Measurements from ENCODE around the gene ADGRL2. TPM values are rescaled to one million over a fixed set of nuclear protein-coding genes. Genes with fewer than 3 reads are reported as not detected.

Gene ADGRL2
- polyA plus RNA-seq, 1 donor from 2014 or later, result 190 TPM

DNA sequence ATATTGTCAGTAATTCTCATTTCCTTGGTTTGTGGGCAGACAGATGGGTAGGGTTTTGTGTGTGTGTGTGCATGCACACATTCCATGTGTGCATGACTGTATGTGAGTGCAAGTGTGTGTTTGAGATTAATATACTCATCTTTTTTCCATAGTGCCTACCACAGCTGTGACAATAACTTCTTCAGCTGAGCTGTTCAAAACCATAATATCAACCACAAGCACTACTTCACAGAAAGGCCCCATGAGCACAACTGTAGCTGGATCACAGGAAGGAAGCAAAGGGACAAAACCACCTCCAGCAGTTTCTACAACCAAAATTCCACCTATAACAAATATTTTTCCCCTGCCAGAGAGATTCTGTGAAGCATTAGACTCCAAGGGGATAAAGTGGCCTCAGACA lies 149.3 kb downstream of the ADGRL2 start:
- no peak overlapping the region for H3K9ac ChIP-seq (ENCODE audit: low read length)
- no peaks in the 10 kb centered on the region for H3K27me3 ChIP-seq (ENCODE audit: insufficient read depth, low read depth, low read length)
- no peak overlapping the region for H3K4me3 ChIP-seq (ENCODE audit: low read length)
- H4K20me1 ChIP-seq (ENCODE audit: insufficient read depth), result no peaks in the 10 kb centered on the region
- no peaks in the 10 kb centered on the region for H3K9me3 ChIP-seq (ENCODE audit: low read length)
- H3K79me2 ChIP-seq (replicated peaks; ENCODE audit: insufficient read depth, low read length), result peaks cover 47% of the 10 kb centered on the region
- no peak overlapping the region for H3K4me2 ChIP-seq (ENCODE audit: low read length)
- no peaks in the 10 kb centered on the region for H3K9me2 ChIP-seq (ENCODE audit: insufficient read depth, low read length)
- H3K27ac ChIP-seq (ENCODE audit: low read length), result no peak overlapping the region
- no peak for TF ChIP-seq EP300 (conservative IDR thresholded peaks at IDR 0.05; ENCODE audit: poor library complexity, severe bottlenecking)
- TF ChIP-seq EZH2 (IDR thresholded peaks at IDR 0.05; ENCODE audit: borderline replicate concordance, insufficient read depth, low read length, poor library complexity, severe bottlenecking), result no peak
- no peaks in the 10 kb centered on the region for H3K36me3 ChIP-seq (ENCODE audit: insufficient read depth, low read length)
- H2AFZ ChIP-seq (ENCODE audit: low read depth, low read length), result no peak overlapping the region
- no peaks in the 10 kb centered on the region for H3F3A ChIP-seq (ENCODE audit: insufficient read depth, low read length, poor library complexity, severe bottlenecking)

DNA sequence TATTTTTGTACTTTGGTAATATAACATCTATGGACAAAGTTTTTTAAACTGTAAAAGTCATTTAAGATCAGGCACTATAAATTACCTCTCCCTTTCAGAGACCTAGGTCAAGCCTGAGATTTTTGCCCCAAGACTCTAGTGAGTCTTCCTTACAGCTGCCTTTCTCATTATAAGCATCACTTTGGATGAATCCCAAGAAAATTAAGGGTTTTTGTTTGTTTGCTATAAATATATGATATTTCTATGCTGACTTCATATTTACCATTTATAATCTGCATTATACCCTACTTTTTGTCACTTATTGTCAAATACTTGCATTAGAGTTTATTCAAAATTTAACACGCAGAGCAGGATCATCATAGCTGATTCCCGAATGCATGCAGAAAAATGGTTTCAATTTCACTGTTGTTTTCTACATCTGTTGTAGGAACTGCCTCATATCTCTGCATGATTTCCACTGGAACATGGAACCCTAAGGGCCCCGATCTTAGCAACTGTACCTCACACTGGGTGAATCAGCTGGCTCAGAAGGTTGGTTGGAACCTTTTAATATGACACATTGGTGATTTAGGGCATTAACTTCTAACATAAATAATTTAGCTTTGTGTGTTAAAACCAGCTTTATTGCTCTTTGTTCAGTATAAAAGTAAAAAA lies 150.0 kb downstream of the ADGRL2 start:
- Histone ChIP-seq H3K36me3 (ENCODE audit: insufficient read depth, low read length) (no peaks in the 10 kb centered on the region), H3K4me3 (ENCODE audit: low read length) (no peak overlapping the region), H4K20me1 (ENCODE audit: insufficient read depth) (no peaks in the 10 kb centered on the region), H3K9me2 (ENCODE audit: insufficient read depth, low read length) (no peaks in the 10 kb centered on the region), H3K79me2 (replicated peaks; ENCODE audit: insufficient read depth, low read length) (peaks cover 40% of the 10 kb centered on the region), H3K27ac (ENCODE audit: low read length) (no peak overlapping the region), H2AFZ (ENCODE audit: low read depth, low read length) (no peak overlapping the region), H3F3A (ENCODE audit: insufficient read depth, low read length, poor library complexity, severe bottlenecking) (no peaks in the 10 kb centered on the region), H3K9ac (ENCODE audit: low read length) (no peak overlapping the region), H3K4me2 (ENCODE audit: low read length) (no peak overlapping the region), H3K27me3 (ENCODE audit: insufficient read depth, low read depth, low read length) (no peaks in the 10 kb centered on the region), H3K9me3 (ENCODE audit: low read length) (no peaks in the 10 kb centered on the region)
- no peak for TF ChIP-seq REST (IDR thresholded peaks at IDR 0.05; ENCODE audit: borderline replicate concordance)
- no peak for TF ChIP-seq EZH2 (IDR thresholded peaks at IDR 0.05; ENCODE audit: borderline replicate concordance, insufficient read depth, low read length, poor library complexity, severe bottlenecking)
- TF ChIP-seq EP300 (conservative IDR thresholded peaks at IDR 0.05; ENCODE audit: poor library complexity, severe bottlenecking), result no peak
- TF ChIP-seq TAF1 (IDR thresholded peaks at IDR 0.05; ENCODE audit: low read depth), result no peak
- no peak for TF ChIP-seq CTCF (IDR thresholded peaks at IDR 0.05; ENCODE audit: poor library complexity, severe bottlenecking)
- TF ChIP-seq MXI1 (conservative IDR thresholded peaks at IDR 0.05; ENCODE audit: poor library complexity, severe bottlenecking), result no peak
- TF ChIP-seq POLR2AphosphoS5 (IDR thresholded peaks at IDR 0.05), result no peak
- no peak for TF ChIP-seq RAD21 (conservative IDR thresholded peaks at IDR 0.05)
- no peak for TF ChIP-seq SMC3 (conservative IDR thresholded peaks at IDR 0.05; ENCODE audit: poor library complexity)

All from neural cell (in vitro differentiated cells).